K562 (cell line): Measurements from ENCODE around the gene MRI1. TPM values are rescaled to one million over a fixed set of nuclear protein-coding genes. Genes with fewer than 3 reads are reported as not detected.
A peak's percentile ranks its signal among the peaks of the same experiment; 100 is the strongest.

ENCODE experiments used
- CHCHD3 ChIP-seq: fragments of 250-450 bp; sonication (Bioruptor Pico); IDR thresholded peaks from 2 replicates; pipeline ENCODE4 v2.1.2; 2022; ENCODE audit warnings: mild to moderate bottlenecking
- MTA1 ChIP-seq: fragments of 450-650 bp; IDR thresholded peaks from 2 replicates; pipeline ENCODE4 v1.6.1; 2017; ENCODE audit warnings: borderline replicate concordance
- SLC30A9 ChIP-seq: fragments of 250-450 bp; sonication (Bioruptor Pico); IDR thresholded peaks from 2 replicates; pipeline ENCODE4 v1.8.0; 2022; ENCODE audit warnings: mild to moderate bottlenecking, moderate library complexity
- SMAD4 ChIP-seq: fragments of 250-450 bp; sonication (Bioruptor Pico); conservative IDR thresholded peaks from 2 replicates; pipeline ENCODE4 v1.8.0; 2021; ENCODE audit warnings: inconsistent platforms, mild to moderate bottlenecking, moderate library complexity
- SMARCA5 ChIP-seq: fragments of 450-650 bp; IDR thresholded peaks from 2 replicates; pipeline ENCODE4 v1.6.1; 2016
- SNIP1 ChIP-seq: fragments of 450-650 bp; IDR thresholded peaks from 2 replicates; pipeline ENCODE4 v1.7.1; 2017; ENCODE audit warnings: low read depth, mild to moderate bottlenecking
- ZBTB12 ChIP-seq: fragments of 250-450 bp; sonication (Bioruptor Pico); IDR thresholded peaks from 2 replicates; pipeline ENCODE4 v1.4.0; 2020
- ZNF740 ChIP-seq, 3 experiments: fragments of 200-800 bp in 1 of 3; sonication (Bioruptor generic) in 1 of 3; sonication (generic) in 1 of 3; formaldehyde crosslinking in 1 of 3; IDR thresholded peaks; 2 replicates each; pipeline versions ENCODE4 v1.6.1 to v1.8.0; 2016 to 2022; ENCODE audit warnings: mild to moderate bottlenecking in 2 of 3, missing compliant biosample characterization in 2 of 3, missing genetic modification characterization in 2 of 3, missing genetic modification reagents in 1 of 3
- polyA plus RNA-seq, 8 experiments: library from polyadenylated mRNA; depleted of rRNA in 4 of 8; stranded (reverse) in 5 of 8; unstranded in 3 of 8; fragments of >200 nt; fragmentation: Nextera tagmentation in 2 of 8; fragmentation: Illumina TruSeq in 1 of 8; extraction: Ambion mirVana in 2 of 8; extraction: Trizol in 1 of 8; gene quantifications; 2 replicates each; pipeline versions ENCODE4 v1.2.1 to v1.2.3, GENCODE V29; 2011 to 2014; ENCODE audit warnings: inconsistent platforms in 1 of 8, missing spikeins in 1 of 8
- total RNA-seq, 7 experiments: library from RNA; depleted of rRNA in 6 of 7; stranded (reverse); fragments of >200 nt in 6 of 7; fragmentation: Illumina TruSeq in 2 of 7; extraction: Trizol in 2 of 7; gene quantifications; 2 replicates each; pipeline versions ENCODE4 v1.2.1 to v1.2.3, GENCODE V29; 2011 to 2021; ENCODE audit warnings: low replicate concordance in 1 of 7
- TF ChIP-seq, protein P1 (sequence below): fragments of 450-650 bp; formaldehyde crosslinking; IDR thresholded peaks from 2 replicates; pipeline ENCODE4 v1.4.0; 2020; ENCODE audit warnings: mild to moderate bottlenecking, moderate library complexity
- TF ChIP-seq, protein P2 (sequence below), 2 experiments: fragments of 200-800 bp in 1 of 2; sonication (Bioruptor generic) in 1 of 2; sonication (generic) in 1 of 2; formaldehyde crosslinking in 1 of 2; IDR thresholded peaks in 1 of 2; conservative IDR thresholded peaks in 1 of 2; 2 replicates each; pipeline versions ENCODE4 v1.5.0 to v1.6.1; 2016 to 2020; ENCODE audit warnings: missing compliant biosample characterization in 1 of 2, missing genetic modification characterization in 1 of 2, missing genetic modification reagents in 1 of 2

The MRI1 gene
- total and polyA plus RNA-seq, 9 of the 15 experiments (the other 6 are each of a cell fraction or from before 2014, with no cell fraction given) = 5.5 to 57.4 (median 28.2) TPM

DNA sequence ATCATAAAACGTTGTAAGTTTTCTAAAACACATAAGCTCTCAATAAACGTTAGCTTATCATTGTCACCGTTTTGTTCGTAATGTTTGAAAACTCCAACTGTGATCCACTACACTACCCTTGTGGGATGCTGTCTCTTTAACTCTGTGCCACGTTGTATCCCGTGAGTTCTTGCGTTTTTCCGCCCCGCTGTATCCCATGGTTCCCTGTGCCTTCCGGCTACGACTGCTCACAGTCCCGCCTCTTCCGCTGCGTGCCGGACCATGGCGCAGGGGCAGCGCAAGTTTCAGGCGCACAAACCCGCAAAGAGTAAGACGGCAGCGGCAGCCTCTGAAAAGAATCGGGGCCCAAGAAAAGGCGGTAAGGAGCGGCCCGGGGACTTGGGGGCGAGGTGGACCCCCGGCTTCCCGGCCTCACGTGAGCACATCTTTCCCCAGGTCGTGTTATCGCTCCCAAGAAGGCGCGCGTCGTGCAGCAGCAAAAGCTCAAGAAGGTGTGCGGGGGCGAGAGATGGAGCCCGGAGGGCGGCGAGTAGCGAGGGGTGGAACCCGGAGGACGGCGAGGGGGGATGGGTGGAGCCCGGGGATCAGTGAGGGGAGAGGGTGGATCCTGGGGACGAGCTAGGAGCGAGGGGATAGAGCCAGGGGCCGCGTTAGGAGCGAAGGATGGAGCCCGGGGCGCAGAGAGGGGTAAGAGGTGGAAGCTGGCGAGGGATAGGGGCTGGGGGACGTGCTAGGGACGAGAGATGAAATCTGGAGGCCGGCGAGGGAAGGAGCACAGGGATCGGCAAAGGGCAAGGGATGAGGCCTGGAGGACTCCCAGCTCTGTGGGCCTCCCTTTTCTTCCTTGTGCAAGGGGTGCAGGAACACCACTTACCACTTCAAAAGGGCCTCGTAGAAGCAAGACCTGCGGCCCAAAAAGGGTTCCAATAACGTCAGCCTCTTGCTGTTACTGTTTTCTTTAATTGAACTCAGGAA, 10.2 kb downstream of the MRI1 start, which contains the start of gene C19orf53 (continued):
- TF ChIP-seq MTA1 (peak; percentile 37; the same call in 1 of the 2 replicates), SMARCA5 (no peak), CHCHD3 (CRISPR knock-in tag) (no peak), ZNF740 (CRISPR knock-in tag; IDR thresholded peaks at IDR 0.05) (no peak), ZNF740 (tag; IDR thresholded peaks at IDR 0.05) (no peak), SLC30A9 (CRISPR knock-in tag) (no peak), SNIP1 (no peak), ZBTB12 (peak; percentile 71), SMAD4 (CRISPR knock-in tag) (no peak)
- TF ChIP-seq, protein P1, sequence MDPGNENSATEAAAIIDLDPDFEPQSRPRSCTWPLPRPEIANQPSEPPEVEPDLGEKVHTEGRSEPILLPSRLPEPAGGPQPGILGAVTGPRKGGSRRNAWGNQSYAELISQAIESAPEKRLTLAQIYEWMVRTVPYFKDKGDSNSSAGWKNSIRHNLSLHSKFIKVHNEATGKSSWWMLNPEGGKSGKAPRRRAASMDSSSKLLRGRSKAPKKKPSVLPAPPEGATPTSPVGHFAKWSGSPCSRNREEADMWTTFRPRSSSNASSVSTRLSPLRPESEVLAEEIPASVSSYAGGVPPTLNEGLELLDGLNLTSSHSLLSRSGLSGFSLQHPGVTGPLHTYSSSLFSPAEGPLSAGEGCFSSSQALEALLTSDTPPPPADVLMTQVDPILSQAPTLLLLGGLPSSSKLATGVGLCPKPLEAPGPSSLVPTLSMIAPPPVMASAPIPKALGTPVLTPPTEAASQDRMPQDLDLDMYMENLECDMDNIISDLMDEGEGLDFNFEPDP (CRISPR knock-in tag) = no peak
- TF ChIP-seq, protein P2, sequence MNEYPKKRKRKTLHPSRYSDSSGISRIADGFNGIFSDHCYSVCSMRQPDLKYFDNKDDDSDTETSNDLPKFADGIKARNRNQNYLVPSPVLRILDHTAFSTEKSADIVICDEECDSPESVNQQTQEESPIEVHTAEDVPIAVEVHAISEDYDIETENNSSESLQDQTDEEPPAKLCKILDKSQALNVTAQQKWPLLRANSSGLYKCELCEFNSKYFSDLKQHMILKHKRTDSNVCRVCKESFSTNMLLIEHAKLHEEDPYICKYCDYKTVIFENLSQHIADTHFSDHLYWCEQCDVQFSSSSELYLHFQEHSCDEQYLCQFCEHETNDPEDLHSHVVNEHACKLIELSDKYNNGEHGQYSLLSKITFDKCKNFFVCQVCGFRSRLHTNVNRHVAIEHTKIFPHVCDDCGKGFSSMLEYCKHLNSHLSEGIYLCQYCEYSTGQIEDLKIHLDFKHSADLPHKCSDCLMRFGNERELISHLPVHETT (CRISPR knock-in tag; conservative IDR thresholded peaks at IDR 0.05 in 1 of 2, IDR thresholded peaks at IDR 0.05 in 1 of 2) = 0 out of 4 replicates have a peak, but pooled peaks of 1 of the 2 experiments have one; percentile 72
